Measurements from ENCODE around the gene PDYN.

PDYN gene

GRCh38 chr20:2006452-2007361, 12.8 kb upstream of the PDYN start:
- Histone ChIP-seq H3K4me3 (ENCODE audit: low read depth in 1 of 2, low read length in 1 of 2) (no peak overlapping the region), H3K4me1 (ENCODE audit: control insufficient read depth in 1 of 2, insufficient read depth in 1 of 2, low read depth in 1 of 2, low read length in 1 of 2) (peaks cover 0 to 10% of the 10 kb centered on the region in 2 experiments), H3K9me3 (no peaks in the 10 kb centered on the region), H3K36me3 (no peaks in the 10 kb centered on the region), H3K27ac (no peak overlapping the region), H3K27me3 (peaks cover 67% of the 10 kb centered on the region)
- TF ChIP-seq, protein P1, sequence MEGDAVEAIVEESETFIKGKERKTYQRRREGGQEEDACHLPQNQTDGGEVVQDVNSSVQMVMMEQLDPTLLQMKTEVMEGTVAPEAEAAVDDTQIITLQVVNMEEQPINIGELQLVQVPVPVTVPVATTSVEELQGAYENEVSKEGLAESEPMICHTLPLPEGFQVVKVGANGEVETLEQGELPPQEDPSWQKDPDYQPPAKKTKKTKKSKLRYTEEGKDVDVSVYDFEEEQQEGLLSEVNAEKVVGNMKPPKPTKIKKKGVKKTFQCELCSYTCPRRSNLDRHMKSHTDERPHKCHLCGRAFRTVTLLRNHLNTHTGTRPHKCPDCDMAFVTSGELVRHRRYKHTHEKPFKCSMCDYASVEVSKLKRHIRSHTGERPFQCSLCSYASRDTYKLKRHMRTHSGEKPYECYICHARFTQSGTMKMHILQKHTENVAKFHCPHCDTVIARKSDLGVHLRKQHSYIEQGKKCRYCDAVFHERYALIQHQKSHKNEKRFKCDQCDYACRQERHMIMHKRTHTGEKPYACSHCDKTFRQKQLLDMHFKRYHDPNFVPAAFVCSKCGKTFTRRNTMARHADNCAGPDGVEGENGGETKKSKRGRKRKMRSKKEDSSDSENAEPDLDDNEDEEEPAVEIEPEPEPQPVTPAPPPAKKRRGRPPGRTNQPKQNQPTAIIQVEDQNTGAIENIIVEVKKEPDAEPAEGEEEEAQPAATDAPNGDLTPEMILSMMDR (IDR thresholded peaks at IDR 0.05), result peak; percentile 89

GRCh38 chr20:2005831-2006426, 12.1 kb upstream of the PDYN start:
- Histone ChIP-seq H3K4me3 (ENCODE audit: low read depth in 1 of 2, low read length in 1 of 2) (no peak overlapping the region), H3K27me3 (peaks cover 59% of the 10 kb centered on the region), H3K4me1 (ENCODE audit: control insufficient read depth in 1 of 2, insufficient read depth in 1 of 2, low read depth in 1 of 2, low read length in 1 of 2) (peaks cover 5 to 15% of the 10 kb centered on the region in 2 experiments), H3K36me3 (no peaks in the 10 kb centered on the region), H3K9me3 (no peaks in the 10 kb centered on the region), H3K27ac (no peak overlapping the region)
- TF ChIP-seq, protein P1 (IDR thresholded peaks at IDR 0.05), result peak; percentile 49

DNA sequence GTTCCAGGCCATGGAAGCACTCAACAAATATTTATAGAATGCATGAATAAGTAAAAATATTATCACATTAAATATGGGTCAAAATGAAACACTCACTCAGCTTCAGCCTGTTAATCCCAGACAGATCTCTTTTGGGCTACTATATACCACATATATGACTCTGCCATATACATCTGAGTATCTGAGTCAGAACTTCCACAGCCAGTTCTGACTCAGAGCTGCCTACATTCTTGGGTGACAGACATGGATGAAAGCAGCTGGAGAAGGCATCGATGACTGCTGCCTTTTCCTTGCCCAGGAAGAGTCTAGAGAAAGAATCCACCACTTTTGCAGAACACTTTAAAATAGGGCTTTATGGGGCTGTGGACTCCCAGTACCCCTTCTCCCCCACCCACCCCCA, 11.5 kb upstream of the PDYN start:
- Histone ChIP-seq H3K4me3 (ENCODE audit: low read depth in 1 of 2, low read length in 1 of 2) (no peak overlapping the region), H3K9me3 (no peaks in the 10 kb centered on the region), H3K27me3 (peaks cover 53% of the 10 kb centered on the region), H3K27ac (no peak overlapping the region), H3K36me3 (no peaks in the 10 kb centered on the region), H3K4me1 (ENCODE audit: control insufficient read depth in 1 of 2, insufficient read depth in 1 of 2, low read depth in 1 of 2, low read length in 1 of 2) (peaks cover 11 to 21% of the 10 kb centered on the region in 2 experiments)
- TF ChIP-seq, protein P1 (IDR thresholded peaks at IDR 0.05), result no peak

GRCh38 chr20:2004171-2004570, 10.3 kb upstream of the PDYN start:
- Histone ChIP-seq H3K9me3 (no peaks in the 10 kb centered on the region), H3K36me3 (no peaks in the 10 kb centered on the region), H3K27ac (no peak overlapping the region), H3K27me3 (peaks cover 41% of the 10 kb centered on the region), H3K4me1 (ENCODE audit: control insufficient read depth in 1 of 2, insufficient read depth in 1 of 2, low read depth in 1 of 2, low read length in 1 of 2) (peaks cover 23 to 33% of the 10 kb centered on the region in 2 experiments), H3K4me3 (ENCODE audit: low read depth in 1 of 2, low read length in 1 of 2) (no peak overlapping the region)
- TF ChIP-seq, protein P1 (IDR thresholded peaks at IDR 0.05), result no peak

GRCh38 chr20:2002365-2002764, 8.5 kb upstream of the PDYN start:
- TF ChIP-seq, protein P1 (IDR thresholded peaks at IDR 0.05), result no peak
- H3K4me3 ChIP-seq (ENCODE audit: low read depth in 1 of 2, low read length in 1 of 2), result no peak overlapping the region
- H3K4me1 ChIP-seq (ENCODE audit: control insufficient read depth in 1 of 2, insufficient read depth in 1 of 2, low read depth in 1 of 2, low read length in 1 of 2), result peaks cover 32 to 43% of the 10 kb centered on the region in 2 experiments
- H3K36me3 ChIP-seq, result no peaks in the 10 kb centered on the region
- H3K27ac ChIP-seq, result no peak overlapping the region
- H3K27me3 ChIP-seq, result peaks cover 29% of the 10 kb centered on the region
- no peaks in the 10 kb centered on the region for H3K9me3 ChIP-seq
